ENCODE measurements around the gene SH2D5.

Gene SH2D5

DNA sequence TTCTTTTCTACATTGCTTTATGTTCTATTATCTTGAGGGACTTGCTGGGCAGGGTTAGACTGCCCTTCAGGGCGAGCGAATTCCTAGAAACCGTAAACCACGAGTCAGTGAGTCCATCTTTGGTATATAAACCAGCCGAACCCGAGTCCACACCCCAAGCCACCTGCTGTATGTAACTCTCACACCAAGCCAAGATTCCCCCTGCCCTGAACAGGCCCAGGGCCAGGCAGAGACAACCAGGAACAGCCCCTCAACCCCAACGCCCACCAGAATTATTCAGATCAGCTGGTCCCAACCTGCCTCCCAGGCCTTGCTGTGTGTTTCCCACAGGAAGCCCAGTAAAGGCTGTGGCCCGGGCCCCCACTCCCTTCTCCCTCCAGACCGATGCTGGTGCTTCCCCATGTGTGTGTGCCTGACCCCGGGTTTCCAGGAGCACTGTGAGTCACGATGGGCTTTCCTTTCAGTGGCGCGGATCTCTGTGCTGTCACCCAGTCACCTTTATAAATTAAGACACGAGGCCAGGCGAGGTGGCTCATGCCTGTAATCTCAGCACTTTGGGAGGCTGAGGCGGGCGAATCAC lies 31.8 kb downstream of the SH2D5 start:
- H3K4me3 ChIP-seq (ENCODE audit: low read depth, low read length), result no peak overlapping the region
- DNase-seq (ENCODE audit: low read depth), result no peak
- TF ChIP-seq, protein P1, sequence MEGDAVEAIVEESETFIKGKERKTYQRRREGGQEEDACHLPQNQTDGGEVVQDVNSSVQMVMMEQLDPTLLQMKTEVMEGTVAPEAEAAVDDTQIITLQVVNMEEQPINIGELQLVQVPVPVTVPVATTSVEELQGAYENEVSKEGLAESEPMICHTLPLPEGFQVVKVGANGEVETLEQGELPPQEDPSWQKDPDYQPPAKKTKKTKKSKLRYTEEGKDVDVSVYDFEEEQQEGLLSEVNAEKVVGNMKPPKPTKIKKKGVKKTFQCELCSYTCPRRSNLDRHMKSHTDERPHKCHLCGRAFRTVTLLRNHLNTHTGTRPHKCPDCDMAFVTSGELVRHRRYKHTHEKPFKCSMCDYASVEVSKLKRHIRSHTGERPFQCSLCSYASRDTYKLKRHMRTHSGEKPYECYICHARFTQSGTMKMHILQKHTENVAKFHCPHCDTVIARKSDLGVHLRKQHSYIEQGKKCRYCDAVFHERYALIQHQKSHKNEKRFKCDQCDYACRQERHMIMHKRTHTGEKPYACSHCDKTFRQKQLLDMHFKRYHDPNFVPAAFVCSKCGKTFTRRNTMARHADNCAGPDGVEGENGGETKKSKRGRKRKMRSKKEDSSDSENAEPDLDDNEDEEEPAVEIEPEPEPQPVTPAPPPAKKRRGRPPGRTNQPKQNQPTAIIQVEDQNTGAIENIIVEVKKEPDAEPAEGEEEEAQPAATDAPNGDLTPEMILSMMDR (conservative IDR thresholded peaks at IDR 0.05; ENCODE audit: low read depth, low read length), result no peak

DNA sequence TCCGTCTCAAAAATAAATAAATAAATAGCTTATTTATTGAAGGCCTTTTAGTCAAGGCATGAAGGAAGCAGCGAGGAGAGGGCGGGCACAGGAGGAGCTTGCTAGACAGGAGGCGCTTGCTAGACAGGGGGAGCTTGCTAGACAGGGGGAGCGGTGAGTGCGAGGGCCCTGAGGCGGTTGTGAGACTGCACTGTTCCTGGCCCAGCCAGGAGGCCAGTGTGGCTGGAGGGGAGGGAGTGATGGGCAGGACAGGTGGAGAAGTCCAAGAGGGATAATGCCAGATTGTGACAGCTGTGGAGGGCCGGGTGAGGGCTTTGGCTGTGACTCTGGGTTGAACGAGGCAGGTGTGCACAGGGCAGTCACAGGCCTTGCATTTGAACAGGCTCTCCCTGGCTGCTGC lies 32.9 kb downstream of the SH2D5 start:
- no peak for DNase-seq (ENCODE audit: low read depth)
- no peak overlapping the region for H3K4me3 ChIP-seq (ENCODE audit: low read depth, low read length)
- TF ChIP-seq, protein P1 (conservative IDR thresholded peaks at IDR 0.05; ENCODE audit: low read depth, low read length), result no peak

DNA sequence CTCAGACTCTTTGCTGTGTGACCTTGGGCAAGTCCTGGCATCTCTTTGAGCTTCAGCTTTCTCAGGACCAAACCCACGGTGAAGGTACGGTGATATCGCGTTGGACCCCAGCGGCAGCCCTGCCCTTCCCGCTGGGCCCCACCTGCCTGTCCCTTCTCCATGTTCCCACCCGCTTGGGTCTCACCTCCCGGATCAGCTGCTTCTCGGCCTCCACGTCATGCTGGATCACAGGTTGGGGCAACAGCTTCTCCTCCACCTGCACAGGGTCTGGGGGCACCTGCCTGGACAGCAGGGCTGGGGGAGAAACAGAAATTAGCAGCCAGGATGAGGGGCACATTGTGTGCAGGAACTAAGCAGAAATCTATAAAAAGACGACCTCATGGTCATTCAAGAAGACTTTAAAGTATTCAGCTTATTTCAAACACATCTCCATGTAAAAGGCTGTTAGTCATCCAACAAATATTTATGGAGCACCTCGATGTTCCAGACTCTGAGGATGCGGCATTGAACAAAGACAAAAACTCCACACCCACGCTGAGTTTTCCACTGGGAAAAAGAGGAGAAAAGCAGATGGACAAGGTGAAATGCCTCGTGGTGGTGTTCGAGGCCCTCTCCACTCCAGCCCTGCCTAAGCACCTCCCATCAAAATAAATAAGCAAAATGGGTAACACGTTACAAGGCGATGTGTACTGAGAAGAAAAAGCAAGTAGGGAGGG lies 34.1 kb downstream of the SH2D5 start:
- H3K4me3 ChIP-seq (ENCODE audit: low read depth, low read length), result no peak overlapping the region
- TF ChIP-seq, protein P1 (conservative IDR thresholded peaks at IDR 0.05; ENCODE audit: low read depth, low read length), result no peak
- DNase-seq (ENCODE audit: low read depth), result peak; percentile 51

DNA sequence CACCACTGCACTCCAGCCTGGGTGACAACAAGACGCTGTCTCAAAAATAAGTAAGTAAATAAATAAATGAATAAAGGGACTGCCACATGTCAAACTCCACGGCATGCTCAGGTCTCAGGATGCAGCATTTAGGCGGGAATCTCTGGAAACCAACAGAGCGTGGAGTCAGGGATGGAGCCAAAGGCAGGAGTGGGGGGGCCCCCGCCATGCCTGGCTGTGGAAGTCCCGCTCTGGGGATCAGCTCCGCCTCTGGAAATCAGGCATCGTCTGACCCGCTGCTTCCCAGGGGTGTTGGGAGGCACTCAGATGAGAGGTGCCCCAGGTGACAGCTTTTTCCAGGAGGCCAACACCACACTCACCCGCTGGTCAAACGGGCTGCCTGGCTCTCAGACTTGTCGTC lies 34.9 kb downstream of the SH2D5 start:
- no peak for DNase-seq (ENCODE audit: low read depth)
- TF ChIP-seq, protein P1 (conservative IDR thresholded peaks at IDR 0.05; ENCODE audit: low read depth, low read length), result no peak
- no peak overlapping the region for H3K4me3 ChIP-seq (ENCODE audit: low read depth, low read length)

DNA sequence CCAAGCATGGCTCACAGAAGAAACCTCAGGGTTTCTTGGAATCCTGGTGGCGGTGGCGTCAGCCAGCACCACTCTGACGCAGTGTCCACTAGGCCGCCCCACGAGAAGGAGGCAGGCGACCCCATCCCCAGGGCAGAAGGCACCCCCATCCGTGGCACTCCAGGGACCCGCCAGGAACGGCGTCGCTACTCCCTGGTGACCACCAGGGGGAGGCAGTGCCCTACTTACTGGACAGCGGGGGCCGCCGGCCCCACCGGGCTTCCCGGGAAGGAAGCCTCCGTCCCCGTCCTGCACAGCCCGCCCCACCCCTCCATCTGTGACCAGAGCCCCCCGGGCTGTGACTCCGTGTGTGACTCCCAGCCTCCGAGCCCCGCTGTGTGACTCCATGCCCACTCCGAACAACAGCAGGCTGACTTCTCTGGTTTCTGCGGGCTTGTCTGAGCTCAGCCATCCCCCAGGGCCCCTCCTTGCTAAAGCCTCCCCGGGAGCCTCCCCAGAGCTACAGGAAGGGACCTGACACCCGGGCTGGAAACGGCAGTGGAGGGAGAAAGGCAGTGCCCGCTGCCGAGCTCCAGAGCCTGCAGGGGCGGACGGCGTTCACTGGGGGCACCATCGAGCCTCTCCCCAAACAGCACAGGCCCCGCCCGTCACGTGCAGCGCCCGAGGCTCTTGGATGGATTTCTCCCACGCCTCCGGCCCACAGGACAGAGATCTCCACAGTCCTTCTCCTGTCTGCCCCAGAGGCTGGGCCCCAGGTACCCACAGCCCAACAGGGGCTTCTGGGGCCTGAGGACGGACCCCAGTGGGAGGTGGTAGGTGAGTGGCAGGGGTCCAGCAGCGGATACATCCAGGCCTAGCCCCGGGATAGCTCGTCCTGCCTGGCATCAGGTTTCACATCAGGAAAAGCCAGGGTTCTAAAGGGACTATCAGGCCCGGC lies 35.8 kb downstream of the SH2D5 start:
- peak overlapping the region; percentile 66 for H3K4me3 ChIP-seq (ENCODE audit: low read depth, low read length)
- peak; percentile 92 for DNase-seq (ENCODE audit: low read depth)
- TF ChIP-seq, protein P1 (conservative IDR thresholded peaks at IDR 0.05; ENCODE audit: low read depth, low read length), result peak; percentile 85

DNA sequence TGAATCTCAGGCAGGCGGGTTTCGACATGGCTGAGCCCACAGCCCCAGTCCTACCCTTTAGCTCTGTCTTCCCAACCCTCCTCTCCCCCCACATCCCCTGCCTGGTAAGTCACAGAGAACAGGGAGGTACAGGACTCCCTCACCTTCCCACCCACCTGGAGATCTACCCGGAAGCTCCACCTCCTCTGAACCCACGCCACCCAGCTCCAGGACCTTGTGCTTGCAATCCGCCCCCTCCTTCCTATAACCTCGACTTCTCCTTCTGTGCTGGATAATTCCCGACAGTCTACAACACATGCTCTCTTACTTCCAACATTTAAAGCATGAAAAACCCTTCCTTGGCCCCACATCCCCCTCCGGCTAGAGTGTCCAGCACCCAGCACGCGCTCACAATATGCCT lies 37.0 kb downstream of the SH2D5 start:
- H3K4me3 ChIP-seq (ENCODE audit: low read depth, low read length), result no peak overlapping the region
- TF ChIP-seq, protein P1 (conservative IDR thresholded peaks at IDR 0.05; ENCODE audit: low read depth, low read length), result no peak
- no peak for DNase-seq (ENCODE audit: low read depth)
